A549 treated with AZD2906 at 1 μM for 4 hours (cell line): ENCODE data around the gene INTS14. TPM values are rescaled to one million over a fixed set of nuclear protein-coding genes. Genes with fewer than 3 reads are reported as not detected.

Source experiments
- total RNA-seq: library from RNA; stranded (reverse); fragments of 200-300 nt; extraction: Qiagen RNA extraction; gene quantifications from 5 replicates; pipeline ENCODE4 v1.2.3, GENCODE V29; 2022

INTS14 gene
- 40.3 to 48.6 TPM (median 41.5 TPM) in 5 replicates for total RNA-seq

GRCh38 chr15:65610871-65611718, at the start of gene INTS14:
TSS of gene INTS14 (minus strand) at chr15:65611131. CDS start at chr15:65607380, 3,751 bp downstream.

GRCh38 chr15:65621638-65622037, 10.7 kb upstream of the INTS14 start, which contains the start of gene SLC24A1:
TSS of gene SLC24A1 (plus strand) at chr15:65621938. CDS start at chr15:65624081, 2,143 bp downstream.

GRCh38 chr15:65530318-65531111, 80.4 kb downstream of the INTS14 start, which contains the start of gene HACD3:
TSS of gene HACD3 (plus strand) at chr15:65530463. CDS start at chr15:65530632, 169 bp downstream.

Other genes with a start within 250 kb of the INTS14 start
- gene IGDCC3, start 233.1 kb downstream of the INTS14 start, total RNA-seq = 0.05 to 0.30 TPM (median 0.10 TPM) in 5 replicates
- gene IGDCC4, start 188.2 kb downstream of the INTS14 start, total RNA-seq = 1.9 to 2.5 TPM (median 2.2 TPM) in 5 replicates
- 20.5 to 28.2 TPM (median 25.2 TPM) in 5 replicates for gene DPP8, start 93.4 kb downstream of the INTS14 start, total RNA-seq
- 124 to 141 TPM (median 136 TPM) in 5 replicates for gene HACD3, start 80.7 kb downstream of the INTS14 start, total RNA-seq
- gene SLC24A1, start 10.8 kb upstream of the INTS14 start, total RNA-seq = 3.3 to 4.4 TPM (median 4.0 TPM) in 5 replicates
- gene DENND4A, start 181.2 kb upstream of the INTS14 start, total RNA-seq = 4.1 to 5.0 TPM (median 4.7 TPM) in 5 replicates